Type B pancreatic cell (in vitro differentiated cells): ENCODE data around the gene JHY. TPM values are rescaled to one million over a fixed set of nuclear protein-coding genes. Genes with fewer than 3 reads are reported as not detected.

Source experiments
- DNase-seq: peaks from one replicate; pipeline ENCODE4 v3.0.0; 2021; ENCODE audit warnings: mixed read lengths; ENCODE audit not compliant: unreplicated experiment; ENCODE audit errors: extremely low spot score
- H3K27ac Mint-ChIP-seq: 2 replicates; pipeline ENCODE4 v1.8.0; 2021; ENCODE audit warnings: mild to moderate bottlenecking, mixed read lengths
- H3K27me3 Mint-ChIP-seq: 2 replicates; pipeline ENCODE4 v1.8.0; 2021; ENCODE audit warnings: mixed read lengths
- H3K36me3 Mint-ChIP-seq: 2 replicates; pipeline ENCODE4 v1.8.0; 2021; ENCODE audit warnings: mixed read lengths
- H3K4me1 Mint-ChIP-seq: one replicate; pipeline ENCODE4 v1.8.0; 2021; ENCODE audit warnings: mixed read lengths; ENCODE audit not compliant: unreplicated experiment
- H3K4me3 Mint-ChIP-seq: 2 replicates; pipeline ENCODE4 v1.8.0; 2021; ENCODE audit warnings: mild to moderate bottlenecking, mixed read lengths
- H3K9me3 Mint-ChIP-seq: 2 replicates; pipeline ENCODE4 v1.8.0; 2021; ENCODE audit warnings: mixed read lengths
- CTCF ChIP-seq: fragments of 200-600 bp; sonication (generic); conservative IDR thresholded peaks from 2 replicates; pipeline ENCODE4 v1.5.0; 2021; ENCODE audit warnings: antibody characterized with exemption, mild to moderate bottlenecking
- total RNA-seq: library from RNA; stranded (reverse); gene quantifications from 2 replicates; pipeline ENCODE4 v1.2.1, GENCODE V29; 2021; ENCODE audit warnings: low replicate concordance

Gene JHY
- total RNA-seq, 1 donor from 2014 or later, result 3.7 TPM

GRCh38 chr11:122900587-122901202 is 18.1 kb downstream of the JHY start:
- Mint-ChIP-seq H3K27me3 (no peaks in the 10 kb centered on the region), H3K36me3 (no peaks in the 10 kb centered on the region), H3K4me3 (no peak overlapping the region), H3K4me1 (peaks cover 11% of the 10 kb centered on the region), H3K9me3 (no peaks in the 10 kb centered on the region), H3K27ac (no peak overlapping the region)
- no peak for TF ChIP-seq CTCF
- no peak for DNase-seq

- no peak overlapping the region for H3K27ac Mint-ChIP-seq
- peaks cover 11% of the 10 kb centered on the region for H3K4me1 Mint-ChIP-seq
- no peak overlapping the region for H3K4me3 Mint-ChIP-seq
- H3K9me3 Mint-ChIP-seq, result no peaks in the 10 kb centered on the region
- no peaks in the 10 kb centered on the region for H3K27me3 Mint-ChIP-seq
- no peaks in the 10 kb centered on the region for H3K36me3 Mint-ChIP-seq
- no peak for TF ChIP-seq CTCF
- no peak for DNase-seq
These were observed 20.4 kb downstream of the JHY start for GRCh38 chr11:122902951-122903350.

- Mint-ChIP-seq H3K27ac (no peak overlapping the region), H3K36me3 (no peaks in the 10 kb centered on the region), H3K4me3 (no peak overlapping the region), H3K27me3 (no peaks in the 10 kb centered on the region), H3K4me1 (no peaks in the 10 kb centered on the region), H3K9me3 (no peaks in the 10 kb centered on the region)
- no peak for DNase-seq
- peak; percentile 69 for TF ChIP-seq CTCF
These were observed 28.2 kb downstream of the JHY start for GRCh38 chr11:122910775-122911174.

- Mint-ChIP-seq H3K36me3 (no peaks in the 10 kb centered on the region), H3K4me3 (no peak overlapping the region), H3K27ac (no peak overlapping the region), H3K9me3 (no peaks in the 10 kb centered on the region), H3K27me3 (peaks cover 4% of the 10 kb centered on the region), H3K4me1 (peaks cover 8% of the 10 kb centered on the region)
- DNase-seq, result no peak
- TF ChIP-seq CTCF, result no peak
These were observed 34.8 kb downstream of the JHY start for GRCh38 chr11:122917311-122917710.

- no peak for DNase-seq
- H3K27ac Mint-ChIP-seq, result no peak overlapping the region
- H3K36me3 Mint-ChIP-seq, result no peaks in the 10 kb centered on the region
- no peaks in the 10 kb centered on the region for H3K9me3 Mint-ChIP-seq
- peaks cover 4% of the 10 kb centered on the region for H3K27me3 Mint-ChIP-seq
- H3K4me1 Mint-ChIP-seq, result peaks cover 8% of the 10 kb centered on the region
- no peak overlapping the region for H3K4me3 Mint-ChIP-seq
- TF ChIP-seq CTCF, result no peak
These were observed 36.2 kb downstream of the JHY start for GRCh38 chr11:122918734-122919133.

GRCh38 chr11:122920579-122920978 is 38.0 kb downstream of the JHY start:
- H3K4me3 Mint-ChIP-seq, result no peak overlapping the region
- TF ChIP-seq CTCF, result no peak
- no peaks in the 10 kb centered on the region for H3K36me3 Mint-ChIP-seq
- peaks cover 8% of the 10 kb centered on the region for H3K4me1 Mint-ChIP-seq
- H3K27ac Mint-ChIP-seq, result no peak overlapping the region
- H3K27me3 Mint-ChIP-seq, result peaks cover 4% of the 10 kb centered on the region
- no peak for DNase-seq
- no peaks in the 10 kb centered on the region for H3K9me3 Mint-ChIP-seq
